CD4-positive, alpha-beta T cell treated with Interleukin-17A for 1 hour (primary cell): ENCODE results near the gene AGPAT3.

ENCODE experiments used
- DNase-seq: peaks from one replicate; pipeline ENCODE4 v3.0.0-alpha.2; 2020

AGPAT3 gene

GRCh38 chr21:43981871-43982210 lies 116.8 kb downstream of the AGPAT3 start:
- no peak for DNase-seq

- no peak for DNase-seq
These were observed 117.6 kb downstream of the AGPAT3 start for GRCh38 chr21:43982489-43983078.

- no peak for DNase-seq
These were observed 118.4 kb downstream of the AGPAT3 start for GRCh38 chr21:43983390-43983789.

GRCh38 chr21:43983860-43984420 lies 118.9 kb downstream of the AGPAT3 start:
- no peak for DNase-seq

- no peak for DNase-seq
These were observed 120.1 kb downstream of the AGPAT3 start for GRCh38 chr21:43984905-43985689.

GRCh38 chr21:43985690-43986251 lies 120.7 kb downstream of the AGPAT3 start:
- DNase-seq, result no peak

- DNase-seq, result no peak
These were observed 121.8 kb downstream of the AGPAT3 start for GRCh38 chr21:43986544-43987451.

GRCh38 chr21:43987509-43987908 lies 122.5 kb downstream of the AGPAT3 start:
- DNase-seq, result no peak

- DNase-seq, result no peak
These were observed 123.0 kb downstream of the AGPAT3 start for GRCh38 chr21:43988016-43988415.

- no peak for DNase-seq
These were observed 123.6 kb downstream of the AGPAT3 start for GRCh38 chr21:43988506-43989230.

- no peak for DNase-seq
These were observed 124.4 kb downstream of the AGPAT3 start for GRCh38 chr21:43989401-43989800.

GRCh38 chr21:43991447-43991991 lies 126.5 kb downstream of the AGPAT3 start:
- DNase-seq, result no peak

- no peak for DNase-seq
These were observed 127.1 kb downstream of the AGPAT3 start for GRCh38 chr21:43992121-43992520.

GRCh38 chr21:43993420-43993934 lies 128.5 kb downstream of the AGPAT3 start:
- DNase-seq, result no peak

GRCh38 chr21:43994085-43994484 lies 129.1 kb downstream of the AGPAT3 start:
- DNase-seq, result no peak

GRCh38 chr21:43994646-43995045 lies 129.6 kb downstream of the AGPAT3 start:
- DNase-seq, result no peak

- no peak for DNase-seq
These were observed 130.6 kb downstream of the AGPAT3 start for GRCh38 chr21:43995521-43996105.

GRCh38 chr21:43997766-43998742 lies 133.0 kb downstream of the AGPAT3 start:
- no peak for DNase-seq

GRCh38 chr21:44000360-44000759 lies 135.3 kb downstream of the AGPAT3 start:
- no peak for DNase-seq

GRCh38 chr21:44002511-44002910 lies 137.5 kb downstream of the AGPAT3 start:
- no peak for DNase-seq
